Fibroblast of skin of right biceps (primary cell): ENCODE data around the gene RNU5B-1.

ENCODE experiments used
- DNase-seq: peaks from one replicate; pipeline ENCODE4 v3.0.0-alpha.2; 2013

RNU5B-1 gene

GRCh38 chr15:65289261-65289854 lies 15.1 kb upstream of the RNU5B-1 start:
- DNase-seq, result no peak

DNA sequence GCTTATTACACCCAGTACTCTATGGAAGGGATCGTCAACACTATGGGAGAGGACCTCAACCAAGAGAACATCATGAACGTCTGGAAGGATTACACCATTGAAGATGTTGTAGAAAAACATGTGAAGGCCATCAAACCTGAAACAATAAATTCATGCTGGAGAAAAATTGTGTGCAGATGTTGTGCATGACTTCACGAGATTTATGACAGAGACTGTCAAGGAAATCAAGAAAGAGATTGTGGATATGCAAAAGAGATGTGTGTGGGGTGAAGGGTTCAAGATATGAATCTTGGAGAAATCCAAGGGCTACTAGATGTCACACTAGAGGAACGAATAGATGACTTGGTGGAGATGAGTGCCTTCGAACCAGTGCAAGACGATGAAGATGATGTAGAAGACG lies 14.2 kb upstream of the RNU5B-1 start:
- DNase-seq, result no peak

DNA sequence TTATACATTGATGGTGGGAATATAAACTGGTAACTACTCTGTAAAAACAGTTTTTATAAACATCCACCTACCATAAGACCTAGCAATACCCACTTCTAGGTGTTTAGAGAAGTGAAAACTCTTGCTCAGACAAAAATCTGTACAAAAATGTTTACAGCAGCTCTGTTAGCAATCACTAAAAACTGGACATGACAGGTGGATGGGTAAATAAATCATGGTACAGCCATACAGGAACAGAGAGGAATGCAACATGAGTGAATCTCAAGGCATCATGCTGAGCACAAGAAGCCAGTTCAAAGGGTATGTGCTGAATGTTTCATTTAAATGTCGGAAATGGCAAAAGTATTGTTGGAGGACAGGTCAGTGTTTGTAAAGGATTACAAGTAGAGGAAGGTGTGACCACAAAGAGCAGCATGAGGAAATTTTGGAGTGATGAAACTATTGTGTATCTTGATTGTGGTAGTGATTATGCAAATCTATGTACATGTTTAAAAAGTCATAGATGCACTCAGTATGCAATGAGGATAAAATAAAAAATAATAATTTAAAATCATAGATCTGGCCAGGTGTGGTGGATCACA lies 11.4 kb upstream of the RNU5B-1 start:
- DNase-seq, result no peak

DNA sequence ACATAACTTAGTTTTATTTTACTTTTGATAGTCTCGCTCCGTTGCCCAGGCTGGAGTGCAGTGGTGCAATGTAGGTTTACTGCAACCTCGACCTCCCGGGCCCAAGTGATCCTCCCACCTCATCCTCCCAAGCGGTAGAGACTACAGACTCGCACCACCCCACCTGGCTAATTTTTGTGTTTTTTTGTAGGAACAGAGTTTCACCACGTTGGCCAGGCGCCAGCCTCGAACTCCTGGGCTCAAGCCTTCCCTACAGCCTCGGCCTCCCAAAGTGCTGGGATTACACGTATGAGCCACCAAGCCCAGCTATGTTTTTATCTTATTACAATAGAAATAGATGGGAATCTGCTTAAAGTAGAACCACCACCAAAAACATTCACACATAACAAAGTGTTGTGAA lies 5.7 kb upstream of the RNU5B-1 start:
- DNase-seq, result no peak

DNA sequence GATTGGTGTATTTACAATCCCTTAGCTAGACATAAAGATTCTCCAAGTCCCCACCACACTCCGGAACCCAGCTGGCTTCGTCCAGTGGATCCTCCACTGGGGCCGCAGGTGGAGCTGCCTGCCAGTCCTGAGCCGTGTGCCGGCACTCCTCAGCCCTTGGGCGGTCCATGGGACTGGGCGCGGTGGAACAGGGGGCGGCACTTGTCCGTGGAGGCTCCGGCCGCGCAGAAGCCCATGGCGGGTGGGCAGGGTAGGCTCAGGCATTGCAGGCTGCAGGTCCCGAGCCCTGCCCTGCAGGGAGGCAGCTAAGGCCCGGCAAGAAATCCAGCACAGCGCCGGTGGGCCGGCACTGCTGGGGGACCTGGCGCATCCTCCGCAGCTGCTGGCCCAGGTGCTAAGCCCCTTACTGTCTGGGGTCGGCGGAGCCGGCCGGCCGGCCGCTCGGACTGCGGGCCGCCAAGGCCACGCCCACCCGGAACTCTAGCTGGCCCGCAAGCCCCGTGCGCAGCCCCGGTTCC lies 3.5 kb upstream of the RNU5B-1 start:
- DNase-seq, result no peak

- DNase-seq, result no peak
These were observed 2.4 kb upstream of the RNU5B-1 start for GRCh38 chr15:65302061-65302460.

DNA sequence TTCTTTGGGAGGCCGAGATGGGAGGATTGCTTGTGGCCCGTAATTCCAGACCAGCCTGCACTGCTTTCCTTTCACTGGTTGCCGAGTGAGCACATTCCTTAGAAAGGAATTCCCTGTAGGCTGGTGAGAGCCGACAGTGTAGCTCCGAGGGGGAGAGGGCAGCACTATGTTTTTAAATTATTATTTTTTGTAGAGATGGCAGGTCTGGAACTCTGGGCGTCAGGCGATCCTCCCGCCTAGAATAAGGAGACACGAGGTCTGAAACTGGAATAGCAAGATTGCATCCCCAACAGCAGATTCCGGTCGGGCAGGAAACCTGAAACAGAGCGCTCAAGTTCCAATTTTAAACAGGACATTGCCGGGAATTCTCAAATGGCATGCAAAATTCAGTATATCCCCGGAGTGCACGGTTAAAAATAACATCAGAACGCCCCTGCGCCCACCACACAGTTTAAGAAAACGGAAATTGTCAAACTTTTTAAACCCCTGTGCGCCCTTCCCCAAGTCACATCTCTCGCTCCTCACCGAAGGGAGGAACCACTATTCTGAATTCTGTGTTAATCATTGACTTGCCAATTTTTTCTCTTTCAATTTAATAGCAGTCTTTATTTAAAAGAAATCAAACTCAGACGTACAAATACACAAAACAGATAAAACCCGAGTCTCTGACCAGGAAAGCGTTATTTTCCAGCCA lies 643 bp upstream of the RNU5B-1 start:
- DNase-seq, result peak; percentile 69

GRCh38 chr15:65305150-65305758 lies 777 bp downstream of the RNU5B-1 start:
- DNase-seq, result no peak

GRCh38 chr15:65305776-65306175 lies 1.3 kb downstream of the RNU5B-1 start:
- no peak for DNase-seq

DNA sequence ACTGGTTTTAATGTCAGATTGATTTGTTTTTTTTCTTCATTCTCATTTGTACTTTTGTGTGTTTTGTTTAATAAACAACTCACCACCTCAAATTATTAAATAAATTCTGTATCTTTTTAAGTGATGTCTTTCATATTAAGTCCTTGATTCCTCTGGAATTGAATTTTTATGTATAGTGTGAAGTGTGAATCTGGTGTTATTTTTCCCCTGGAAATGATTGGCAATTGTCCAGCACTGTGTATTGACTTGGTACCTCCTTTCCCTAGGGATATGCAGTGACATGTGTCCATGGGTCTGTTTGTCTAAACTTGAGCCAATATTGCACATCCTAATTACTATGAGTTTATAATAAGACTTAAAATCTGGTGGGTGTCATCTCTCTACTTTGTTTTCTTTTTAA lies 2.1 kb downstream of the RNU5B-1 start:
- no peak for DNase-seq

GRCh38 chr15:65307978-65308377 lies 3.5 kb downstream of the RNU5B-1 start:
- no peak for DNase-seq

- no peak for DNase-seq
These were observed 5.5 kb downstream of the RNU5B-1 start for GRCh38 chr15:65309882-65310418.

DNA sequence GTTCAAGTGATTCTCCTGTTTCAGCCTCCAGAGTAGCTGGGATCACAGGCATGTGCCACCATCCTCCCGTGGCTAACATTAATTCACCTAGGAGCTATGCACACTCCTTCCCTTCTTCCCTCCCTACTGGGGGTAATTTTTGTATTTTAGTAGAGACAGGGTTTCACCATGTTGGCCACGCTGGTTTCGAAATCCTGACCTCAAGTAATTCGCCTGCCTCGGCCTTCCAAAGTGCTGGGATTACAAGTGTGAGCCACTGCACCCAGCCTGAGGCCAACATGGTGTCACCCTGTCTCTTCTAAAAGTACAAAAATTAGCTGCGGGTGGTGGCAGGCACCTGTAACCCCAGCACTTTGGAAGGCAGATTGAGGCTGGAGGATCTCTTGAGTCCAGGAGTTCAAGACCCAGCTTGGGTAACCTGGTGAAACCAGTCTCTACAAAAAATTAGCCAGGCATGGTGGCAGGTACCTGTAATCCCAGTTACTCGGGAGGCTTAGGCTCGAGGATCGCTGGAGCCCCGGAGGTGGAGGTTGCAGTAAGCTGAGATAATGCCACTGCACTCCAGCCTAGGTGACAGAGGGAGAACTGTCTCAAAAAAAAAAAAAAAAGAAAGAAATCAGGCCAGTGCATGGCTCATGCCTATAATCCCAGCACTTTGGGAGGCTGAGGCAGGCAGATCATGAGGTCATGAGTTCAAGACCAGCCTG lies 6.1 kb downstream of the RNU5B-1 start:
- no peak for DNase-seq

GRCh38 chr15:65311760-65312159 lies 7.3 kb downstream of the RNU5B-1 start:
- DNase-seq, result no peak

GRCh38 chr15:65312400-65312916 lies 8.0 kb downstream of the RNU5B-1 start:
- DNase-seq, result no peak

- peak; percentile 76 for DNase-seq
These were observed 14.4 kb downstream of the RNU5B-1 start for GRCh38 chr15:65318870-65319356.

DNA sequence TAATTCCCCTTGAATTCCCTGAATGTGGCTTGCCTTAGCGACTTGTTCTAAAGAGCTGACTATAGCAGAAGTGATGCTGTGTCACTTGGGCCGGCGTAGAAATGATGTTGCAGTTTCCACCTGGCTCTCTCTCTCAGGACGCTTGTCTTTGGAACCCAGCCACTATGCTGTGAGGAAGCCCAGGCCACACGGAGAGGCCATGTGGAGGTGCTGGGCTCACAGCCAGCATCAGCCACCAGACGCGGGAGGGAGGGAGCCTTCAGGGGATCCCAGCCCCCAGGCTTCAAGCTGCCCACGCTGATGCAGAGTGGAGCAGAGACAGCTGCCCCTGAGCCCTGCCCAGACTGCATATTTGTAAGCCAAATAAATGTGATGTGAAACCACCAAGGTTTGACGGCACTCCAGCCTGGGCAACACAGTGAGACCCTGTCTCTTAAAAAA lies 18.6 kb downstream of the RNU5B-1 start:
- peak; percentile 59 for DNase-seq

GRCh38 chr15:65326117-65326526 lies 21.6 kb downstream of the RNU5B-1 start:
- no peak for DNase-seq

GRCh38 chr15:65326818-65327217 lies 22.3 kb downstream of the RNU5B-1 start:
- DNase-seq, result no peak

- DNase-seq, result no peak
These were observed 23.3 kb downstream of the RNU5B-1 start for GRCh38 chr15:65327651-65328393.

- no peak for DNase-seq
These were observed 24.2 kb downstream of the RNU5B-1 start for GRCh38 chr15:65328506-65329287.
